Osteocyte (in vitro differentiated cells): Measurements from ENCODE around the gene MACO1. TPM values are rescaled to one million over a fixed set of nuclear protein-coding genes. Genes with fewer than 3 reads are reported as not detected.
A peak's percentile ranks its signal among the peaks of the same experiment; 100 is the strongest.
"Not testable (repeated sequence)": the region's sequence is repeated elsewhere in the genome, so short reads cannot be mapped to it uniquely, and the experiment has no call there.

Source experiments
- DNase-seq: peaks from one replicate; pipeline ENCODE4 v3.0.0; 2021; ENCODE audit warnings: mixed read lengths; ENCODE audit not compliant: unreplicated experiment; ENCODE audit errors: extremely low spot score
- H3K27ac Mint-ChIP-seq: one replicate; pipeline ENCODE4 v1.8.0; 2021; ENCODE audit warnings: mild to moderate bottlenecking, mixed read lengths; ENCODE audit not compliant: unreplicated experiment
- H3K27me3 Mint-ChIP-seq: one replicate; pipeline ENCODE4 v1.8.0; 2021; ENCODE audit warnings: mixed read lengths; ENCODE audit not compliant: unreplicated experiment
- H3K36me3 Mint-ChIP-seq: one replicate; pipeline ENCODE4 v1.8.0; 2021; ENCODE audit warnings: mixed read lengths; ENCODE audit not compliant: unreplicated experiment
- H3K4me1 Mint-ChIP-seq: one replicate; pipeline ENCODE4 v1.8.0; 2021; ENCODE audit warnings: mixed read lengths; ENCODE audit not compliant: unreplicated experiment
- H3K4me3 Mint-ChIP-seq: one replicate; pipeline ENCODE4 v1.8.0; 2021; ENCODE audit warnings: mild to moderate bottlenecking, moderate library complexity, mixed read lengths; ENCODE audit not compliant: unreplicated experiment
- H3K9me3 Mint-ChIP-seq: one replicate; pipeline ENCODE4 v1.8.0; 2021; ENCODE audit warnings: mixed read lengths; ENCODE audit not compliant: unreplicated experiment
- CTCF ChIP-seq: fragments of 200-600 bp; sonication (generic); IDR thresholded peaks from 2 replicates; pipeline ENCODE4 v1.5.0; 2021; ENCODE audit warnings: antibody characterized with exemption, mild to moderate bottlenecking, moderate library complexity
- total RNA-seq: library from RNA; stranded (reverse); gene quantifications from 2 replicates; pipeline ENCODE4 v1.2.1, GENCODE V29; 2021

The MACO1 gene
- total RNA-seq, 1 donor from 2014 or later: 30.7 TPM

DNA sequence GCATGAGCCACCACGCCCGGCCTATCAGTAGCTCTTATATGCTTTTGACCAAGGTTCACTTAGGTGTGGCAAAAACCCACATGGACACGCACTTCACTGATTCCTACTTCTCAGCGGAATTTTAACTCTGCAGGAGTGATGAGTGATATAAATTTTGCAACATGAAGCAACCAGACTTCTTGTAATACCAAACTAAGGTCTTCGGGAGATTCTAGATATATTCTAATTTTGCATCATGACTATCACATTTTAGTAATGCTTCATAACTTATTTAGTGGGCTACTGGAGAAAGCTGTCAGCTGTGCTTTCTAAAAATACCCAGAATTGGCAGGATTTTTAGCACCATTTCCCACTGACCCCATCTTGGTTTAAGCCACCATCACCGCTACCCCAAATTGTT is 37.9 kb upstream of the MACO1 start:
- Mint-ChIP-seq H3K36me3 (no peaks in the 10 kb centered on the region), H3K27ac (no peak overlapping the region), H3K9me3 (no peaks in the 10 kb centered on the region), H3K4me3 (no peak overlapping the region), H3K4me1 (no peaks in the 10 kb centered on the region), H3K27me3 (peaks cover 7% of the 10 kb centered on the region)
- DNase-seq: no peak
- no peak for TF ChIP-seq CTCF

- not testable (repeated sequence) for DNase-seq, H3K36me3 Mint-ChIP-seq, H3K9me3 Mint-ChIP-seq, H3K4me1 Mint-ChIP-seq, H3K27ac Mint-ChIP-seq, H3K4me3 Mint-ChIP-seq
- peaks cover 15% of the 10 kb centered on the region for H3K27me3 Mint-ChIP-seq
Measured at GRCh38 chr1:25397549-25397948, 33.1 kb upstream of the MACO1 start.

DNA sequence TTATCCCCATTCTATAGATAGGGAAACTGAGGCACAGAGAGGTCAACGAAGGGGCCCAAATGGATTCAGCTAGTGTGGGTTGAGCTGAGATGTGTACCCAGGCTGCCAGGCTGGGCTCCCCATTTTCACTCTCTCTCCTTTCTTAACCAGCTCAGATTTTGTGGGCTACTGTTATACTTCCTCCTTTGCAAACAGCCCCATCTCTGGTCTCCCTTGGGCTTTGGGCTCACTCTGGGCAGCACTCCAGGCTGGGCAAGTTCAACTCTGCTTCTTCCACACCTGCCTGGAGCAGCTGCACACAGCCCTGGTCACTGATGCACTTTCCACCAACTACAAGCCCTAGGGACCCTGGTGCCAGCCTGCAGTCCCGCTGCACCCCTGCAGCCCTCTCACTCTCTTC is 32.6 kb upstream of the MACO1 start:
- peaks cover 17% of the 10 kb centered on the region for H3K27me3 Mint-ChIP-seq
- not testable (repeated sequence) for H3K27ac Mint-ChIP-seq, H3K4me1 Mint-ChIP-seq, H3K9me3 Mint-ChIP-seq, H3K4me3 Mint-ChIP-seq, DNase-seq, H3K36me3 Mint-ChIP-seq

GRCh38 chr1:25402947-25403803 is 27.5 kb upstream of the MACO1 start:
- H3K36me3 Mint-ChIP-seq, DNase-seq, H3K9me3 Mint-ChIP-seq, H3K4me1 Mint-ChIP-seq, H3K4me3 Mint-ChIP-seq, H3K27ac Mint-ChIP-seq: not testable (repeated sequence)
- TF ChIP-seq CTCF: peak; percentile 53
- H3K27me3 Mint-ChIP-seq: peaks cover 13% of the 10 kb centered on the region

- not testable (repeated sequence) for H3K27ac Mint-ChIP-seq, H3K36me3 Mint-ChIP-seq, H3K4me3 Mint-ChIP-seq, H3K9me3 Mint-ChIP-seq, H3K27me3 Mint-ChIP-seq, H3K4me1 Mint-ChIP-seq, DNase-seq
Measured at GRCh38 chr1:25405731-25406305, 24.9 kb upstream of the MACO1 start.

- not testable (repeated sequence) for H3K27me3 Mint-ChIP-seq, H3K9me3 Mint-ChIP-seq, H3K4me1 Mint-ChIP-seq
Measured at GRCh38 chr1:25409641-25410427, 20.9 kb upstream of the MACO1 start.

GRCh38 chr1:25412872-25413623 is 17.6 kb upstream of the MACO1 start:
- not testable (repeated sequence) for DNase-seq, H3K4me1 Mint-ChIP-seq, H3K9me3 Mint-ChIP-seq, H3K27ac Mint-ChIP-seq, H3K27me3 Mint-ChIP-seq, H3K36me3 Mint-ChIP-seq, H3K4me3 Mint-ChIP-seq

More at GRCh38 chr1:25409641-25410427, 20.9 kb upstream of the MACO1 start:
- not testable (repeated sequence) for H3K36me3 Mint-ChIP-seq, H3K27ac Mint-ChIP-seq, H3K4me3 Mint-ChIP-seq, DNase-seq

- H3K27me3 Mint-ChIP-seq, H3K36me3 Mint-ChIP-seq, H3K9me3 Mint-ChIP-seq, DNase-seq, H3K27ac Mint-ChIP-seq, H3K4me1 Mint-ChIP-seq, H3K4me3 Mint-ChIP-seq: not testable (repeated sequence)
Measured at GRCh38 chr1:25414157-25414556, 16.5 kb upstream of the MACO1 start.

DNA sequence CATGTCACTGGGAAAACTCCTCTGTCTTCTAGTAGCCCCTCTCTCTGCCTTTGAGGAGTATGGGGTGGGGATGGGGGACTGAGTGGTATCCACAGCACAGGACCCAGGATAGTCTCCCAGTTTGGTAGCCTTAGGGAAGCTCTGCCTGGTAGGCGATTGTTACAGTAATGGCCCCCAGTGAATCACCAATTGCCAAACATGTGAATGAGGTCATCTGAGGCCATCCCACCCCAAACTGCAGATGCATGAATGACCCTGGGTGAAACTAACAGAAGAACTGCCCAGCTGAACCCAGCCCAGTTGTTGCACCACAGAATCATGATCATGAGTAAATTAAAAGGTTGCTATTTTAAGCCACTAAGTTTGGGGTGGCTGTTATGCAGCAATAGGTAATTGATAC is 16.1 kb upstream of the MACO1 start:
- H3K4me3 Mint-ChIP-seq: not testable (repeated sequence)

More for the DNA sequence above, 16.1 kb upstream of the MACO1 start:
- H3K9me3 Mint-ChIP-seq, H3K4me1 Mint-ChIP-seq, DNase-seq, H3K36me3 Mint-ChIP-seq, H3K27ac Mint-ChIP-seq, H3K27me3 Mint-ChIP-seq: not testable (repeated sequence)
